Cardiac septum (tissue), 1 donor: ENCODE measurements around the gene COG2. TPM values are rescaled to one million over a fixed set of nuclear protein-coding genes. Genes with fewer than 3 reads are reported as not detected.
"Not testable (repeated sequence)": the region's sequence is repeated elsewhere in the genome, so short reads cannot be mapped to it uniquely, and the experiment has no call there.

Experiments used
- DNase-seq: peaks from one replicate; pipeline ENCODE4 v3.0.0-alpha.2; 2020; ENCODE audit warnings: low spot score
- intact Hi-C: fragments of 100-400 bp; cut with DNase I; formaldehyde crosslinking; loops from one replicate; pipeline ENCODE4 v1.14.0; 2022
- total RNA-seq: library from RNA; stranded (reverse); fragmentation: NEBNext Ultra II Directional; extraction: Animal tissue kit (Norgen Biotek cat#: 25700); gene quantifications from one replicate; pipeline ENCODE4 v1.2.1, GENCODE V29; 2021
- donor health status: DM: no; HTN: no; CAD: no.

The COG2 gene
- total RNA-seq, 1 donor from 2014 or later: 19.4 TPM

DNA sequence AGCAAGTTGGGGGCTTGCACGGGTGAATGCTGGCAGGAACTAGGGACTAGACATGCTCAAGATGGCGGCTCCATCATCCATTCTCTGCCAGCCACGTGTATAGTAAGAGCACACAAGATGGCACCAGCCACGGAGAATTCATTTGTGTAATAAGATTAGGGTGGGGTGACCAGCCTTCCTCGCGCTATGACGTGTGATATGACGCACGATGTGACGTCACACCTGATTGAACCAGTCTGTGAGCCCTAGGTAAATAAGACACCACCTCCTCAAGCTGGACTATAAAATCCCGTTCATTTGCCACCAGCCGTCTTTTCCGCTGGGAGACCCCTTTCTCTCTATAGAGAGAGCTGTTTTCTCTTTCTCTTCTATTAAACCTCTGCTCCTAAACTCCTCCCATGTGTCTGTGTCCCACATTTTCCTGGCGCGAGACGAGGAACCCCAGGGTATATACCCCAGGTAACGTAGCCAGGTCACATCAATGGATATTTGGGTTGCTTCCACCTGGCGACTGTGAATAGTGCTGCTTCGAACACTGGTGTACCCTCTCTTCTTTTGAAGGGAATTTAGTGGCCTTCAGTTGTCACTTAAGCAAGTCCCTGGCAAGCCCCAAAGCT, 18.1 kb upstream of the COG2 start:
- DNase-seq: no peak

DNA sequence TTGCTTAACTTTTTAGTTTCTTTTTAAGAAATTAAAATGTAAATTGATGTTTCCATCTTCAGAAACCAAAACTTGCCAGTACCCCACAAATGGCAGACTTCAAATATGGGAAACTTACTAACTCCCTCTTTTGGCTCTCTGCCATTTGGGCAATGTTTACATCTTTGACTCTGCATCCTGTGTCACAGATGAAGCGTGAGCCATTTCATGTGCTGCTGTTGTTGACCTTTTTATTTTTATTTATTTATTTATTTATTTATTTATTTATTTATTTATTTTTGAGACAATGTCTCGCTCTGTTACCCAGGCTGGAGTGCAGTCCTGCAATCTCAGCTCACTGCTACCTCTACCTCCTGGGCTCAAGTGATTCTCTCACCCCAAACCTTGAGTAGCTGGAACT, 16.0 kb upstream of the COG2 start:
- intact Hi-C loops: no loop called here
- no peak for DNase-seq

More for the DNA sequence above, 18.1 kb upstream of the COG2 start:
- intact Hi-C loops: no loop called here

DNA sequence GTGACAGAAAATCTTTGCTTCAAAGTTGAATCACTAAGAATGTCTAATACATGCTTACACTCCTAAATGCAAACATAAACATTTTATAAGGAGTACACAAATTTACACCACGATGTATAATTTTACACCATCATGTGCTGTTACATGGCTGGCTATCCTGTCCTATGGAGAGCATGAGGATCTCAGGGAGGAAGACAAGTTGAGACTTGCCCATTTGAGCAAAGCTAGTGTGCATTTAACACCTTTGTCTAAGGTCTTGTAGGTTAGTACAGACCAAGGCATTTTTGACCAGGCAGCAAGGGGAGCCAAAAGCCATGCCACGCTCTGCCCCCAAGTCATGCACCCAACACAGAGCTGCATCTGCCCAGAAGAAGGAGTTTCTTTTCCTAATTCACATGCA, 14.5 kb upstream of the COG2 start:
- intact Hi-C loops: no loop called here
- DNase-seq: no peak

DNA sequence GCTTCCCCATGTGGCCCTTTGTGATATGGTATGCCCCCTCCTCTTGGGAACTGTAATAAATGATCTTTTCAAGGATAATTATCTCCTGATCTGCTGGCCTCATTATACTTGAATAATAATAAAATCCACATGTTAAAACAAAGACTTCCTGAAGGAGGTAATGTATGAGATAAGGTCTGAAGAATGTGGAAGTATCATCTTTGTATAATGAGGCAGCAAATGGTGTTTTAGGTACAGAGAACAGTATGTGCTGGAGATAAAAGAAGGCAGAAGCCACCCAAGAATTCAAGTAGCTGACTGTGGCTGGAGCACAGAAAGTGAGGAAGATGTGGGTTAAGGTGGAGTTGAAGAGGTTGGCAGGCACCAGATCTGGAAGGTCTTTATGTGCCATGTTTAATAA, 12.8 kb upstream of the COG2 start:
- intact Hi-C loops: no loop called here
- DNase-seq: no peak

DNA sequence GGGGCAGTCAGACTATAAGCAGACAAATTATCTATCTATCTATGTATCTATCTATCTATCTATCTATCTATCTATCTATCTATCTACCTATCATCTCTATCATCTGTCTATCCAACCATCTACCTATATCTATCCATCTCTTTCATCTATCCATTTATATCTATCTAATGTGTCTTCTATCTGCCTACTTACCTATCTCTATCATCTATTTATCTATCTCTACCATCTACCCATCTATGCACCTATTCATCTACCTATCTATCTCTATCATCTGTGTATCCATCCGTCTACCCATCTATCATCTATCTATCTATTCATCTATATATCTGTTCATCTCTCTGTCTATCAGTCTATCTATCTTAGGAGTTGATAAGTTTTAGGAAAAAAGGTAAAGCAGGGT, 10.8 kb upstream of the COG2 start:
- DNase-seq: no peak
- intact Hi-C loops: no loop called here

DNA sequence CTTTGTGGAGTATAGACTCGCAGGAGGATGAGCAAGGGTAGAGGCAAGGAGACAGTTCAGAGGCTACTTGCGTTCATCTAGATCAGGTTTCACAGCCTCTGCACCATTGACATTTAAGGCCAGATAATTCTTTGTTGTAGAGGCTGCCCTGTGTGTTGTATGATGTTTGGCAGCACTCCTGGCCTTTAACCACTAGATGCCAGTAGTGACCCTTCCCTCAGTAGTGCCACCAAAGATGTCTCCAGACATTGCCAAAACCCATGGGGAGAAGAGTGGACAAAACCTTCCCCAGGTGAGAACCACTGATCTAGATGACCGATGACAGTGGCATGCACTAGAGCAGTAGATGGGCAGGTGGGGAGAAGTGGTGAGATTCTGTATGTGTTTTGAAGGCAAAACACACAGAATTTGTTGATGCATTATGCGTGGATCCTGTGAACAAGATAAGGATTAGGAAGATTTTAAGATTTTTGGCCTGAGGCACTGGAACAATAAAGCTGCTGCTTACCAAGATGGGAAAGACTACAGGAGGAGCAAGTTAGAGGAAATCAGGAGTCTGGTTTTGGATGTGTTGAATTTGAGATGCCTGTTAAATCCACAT, 9.9 kb upstream of the COG2 start:
- no peak for DNase-seq
- intact Hi-C loops: no loop called here

DNA sequence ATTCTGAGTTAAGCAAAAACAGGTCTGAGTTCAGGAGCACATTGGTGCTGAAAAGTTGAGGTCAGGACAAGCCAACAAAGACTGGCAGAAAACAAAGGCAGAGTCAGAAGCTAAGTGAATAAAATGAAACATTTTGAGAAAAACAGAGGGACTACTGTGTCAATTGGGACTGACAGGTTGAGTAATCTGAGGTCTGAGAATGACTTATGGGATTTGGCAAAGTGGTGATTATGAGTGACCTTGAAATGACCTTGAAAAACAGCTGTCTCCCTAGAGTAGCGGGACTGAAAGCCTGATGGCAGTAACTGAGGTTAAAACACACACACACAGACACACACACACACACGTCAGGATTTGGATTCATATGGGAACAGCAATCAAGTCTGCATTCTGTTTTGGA, 8.8 kb upstream of the COG2 start:
- intact Hi-C loops: no loop called here
- no peak for DNase-seq

DNA sequence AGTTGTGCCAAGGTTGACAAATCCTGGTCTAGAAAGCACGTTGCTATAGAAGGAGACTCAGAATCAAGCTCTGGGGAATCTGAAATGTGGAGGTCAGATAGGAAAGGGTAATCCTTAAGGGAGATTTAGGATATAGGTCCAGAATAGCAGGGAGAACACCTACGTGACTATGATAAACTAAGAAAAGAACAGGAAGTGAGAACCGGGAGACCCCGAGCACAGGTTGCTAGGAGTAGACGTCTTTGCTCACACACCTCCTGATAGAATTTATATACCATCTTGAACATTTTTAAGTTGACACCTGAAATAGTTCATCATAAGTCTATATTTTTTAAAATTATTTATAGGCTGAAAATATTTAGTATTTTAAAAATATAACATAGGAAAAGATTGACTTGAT, 7.9 kb upstream of the COG2 start:
- no peak for DNase-seq
- intact Hi-C loops: no loop called here

DNA sequence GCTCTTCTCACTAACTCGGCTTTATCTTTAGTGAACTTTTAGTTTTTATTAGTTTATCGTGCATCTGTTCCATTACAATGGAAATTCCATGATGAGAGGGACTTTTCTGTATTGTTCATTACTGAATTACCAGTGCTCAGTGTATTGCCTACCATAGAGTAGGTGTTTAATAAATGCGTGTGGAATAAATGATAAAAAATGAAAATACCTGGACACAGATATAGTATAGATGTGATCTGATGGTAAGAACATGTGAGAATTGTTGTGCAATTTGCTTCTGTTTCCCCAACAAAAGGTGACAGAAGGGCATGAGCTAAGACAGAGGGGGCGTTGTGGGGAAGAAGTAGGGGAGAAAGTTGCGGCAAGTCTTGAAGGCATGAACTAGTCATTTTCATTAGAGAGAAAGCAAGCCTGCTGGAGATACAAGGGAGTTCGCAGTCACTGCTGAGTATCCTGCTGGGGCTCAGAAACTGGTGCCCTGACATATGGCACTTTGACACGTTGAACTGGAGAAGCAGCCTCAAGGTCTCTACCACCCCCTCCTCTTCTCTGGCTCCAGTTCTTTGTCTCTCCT, 5.6 kb upstream of the COG2 start:
- intact Hi-C loops: no loop called here

DNA sequence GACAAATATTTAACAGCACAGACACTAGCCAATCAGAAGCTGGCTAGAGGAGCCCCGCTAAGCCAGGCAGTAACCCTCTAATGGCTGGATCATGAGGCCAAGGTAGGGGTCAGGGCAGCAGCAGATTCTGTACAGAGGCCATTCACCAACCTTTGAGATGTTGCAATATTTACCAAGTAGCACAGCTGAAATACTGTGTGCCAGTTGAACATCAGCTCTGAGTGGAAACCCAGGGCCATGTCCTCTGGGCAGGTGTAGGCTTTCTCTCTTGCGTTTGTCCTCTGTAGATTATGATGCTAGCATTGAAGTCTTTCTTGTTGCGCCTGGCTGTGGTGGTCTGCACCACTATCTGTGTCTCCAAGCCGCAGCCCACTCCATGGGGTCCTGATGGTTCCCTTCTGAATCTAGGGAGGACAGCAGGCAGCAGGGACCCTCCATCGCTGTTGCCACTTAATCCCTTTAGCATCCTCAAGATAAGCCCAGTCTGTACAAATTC, 2.5 kb upstream of the COG2 start:
- DNase-seq: no peak
- intact Hi-C loops: loop anchor here (2.0 to 10.0 kb wide), 2 partner anchors 213 to 275 kb away; partner anchors contain the start of gene PGBD5

More for the DNA sequence above, 5.6 kb upstream of the COG2 start:
- no peak for DNase-seq

DNA sequence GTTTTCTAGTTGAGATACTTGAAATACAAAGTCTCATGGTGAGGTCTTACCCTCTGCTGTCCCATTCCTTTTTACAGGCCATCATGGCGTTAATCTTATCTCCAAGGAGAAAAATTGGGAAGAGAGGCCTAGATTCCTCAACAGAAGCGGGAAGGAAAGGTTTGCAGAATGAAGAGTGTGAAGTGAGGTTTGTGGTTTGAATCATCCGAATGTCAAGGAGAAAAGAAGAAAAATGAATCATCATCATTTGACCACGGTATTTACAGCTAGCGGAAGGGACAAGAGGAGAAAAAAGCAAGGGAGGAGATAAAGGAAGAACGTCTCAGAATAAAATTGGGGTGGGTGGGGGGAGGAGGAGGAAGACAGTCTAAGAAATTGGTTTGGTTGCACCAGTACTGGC, 935 bp upstream of the COG2 start:
- intact Hi-C loops: loop anchor here (2.0 to 10.0 kb wide), 2 partner anchors 215 to 273 kb away; partner anchors contain the start of gene PGBD5

DNA sequence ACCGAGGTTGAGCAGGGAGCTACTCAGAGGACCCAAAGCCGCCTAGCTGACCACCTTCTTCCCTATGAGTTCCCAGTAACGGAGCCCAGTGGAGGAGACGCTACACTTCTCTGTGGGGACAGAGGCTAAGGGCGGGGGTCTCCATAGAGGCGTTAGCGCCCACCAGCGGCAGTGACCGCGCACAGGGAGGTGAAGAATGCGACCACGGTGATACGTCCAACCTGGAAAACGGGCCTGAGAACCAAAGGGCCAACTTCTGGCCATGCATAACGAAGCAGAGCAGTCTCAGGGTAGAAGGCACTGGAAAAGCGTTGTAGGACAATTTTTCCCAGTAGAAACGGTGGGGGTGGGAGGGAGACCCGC, 400 bp upstream of the COG2 start:
- no peak for DNase-seq
- intact Hi-C loops: loop anchor here (1.0 to 10.0 kb wide), 3 partner anchors 131 to 273 kb away; partner anchors contain the start of gene PGBD5

More for the DNA sequence above, 935 bp upstream of the COG2 start:
- no peak for DNase-seq

DNA sequence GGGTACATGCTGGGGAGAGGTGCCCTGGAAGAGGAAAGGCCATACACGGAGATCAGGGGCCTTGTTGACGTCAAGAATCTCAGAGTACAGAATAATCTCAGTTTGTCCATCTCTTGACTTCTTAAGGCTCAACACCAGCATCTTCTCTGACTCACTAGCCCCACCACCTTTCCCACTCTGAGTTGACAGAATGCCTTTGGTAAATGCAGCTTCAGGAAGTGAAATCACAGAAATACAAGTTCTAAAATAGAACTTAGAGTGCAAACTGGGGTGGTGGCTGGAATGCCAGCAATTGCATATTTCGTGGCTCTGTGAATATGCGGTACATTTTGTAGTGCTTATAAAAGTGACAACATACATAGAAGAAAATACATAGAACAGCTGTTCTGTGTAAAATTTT, 1.6 kb downstream of the COG2 start:
- no peak for DNase-seq
- intact Hi-C loops: loop anchor here (10.0 kb wide), 1 partner anchor 271 kb away; no protein-coding TSS in a partner anchor

DNA sequence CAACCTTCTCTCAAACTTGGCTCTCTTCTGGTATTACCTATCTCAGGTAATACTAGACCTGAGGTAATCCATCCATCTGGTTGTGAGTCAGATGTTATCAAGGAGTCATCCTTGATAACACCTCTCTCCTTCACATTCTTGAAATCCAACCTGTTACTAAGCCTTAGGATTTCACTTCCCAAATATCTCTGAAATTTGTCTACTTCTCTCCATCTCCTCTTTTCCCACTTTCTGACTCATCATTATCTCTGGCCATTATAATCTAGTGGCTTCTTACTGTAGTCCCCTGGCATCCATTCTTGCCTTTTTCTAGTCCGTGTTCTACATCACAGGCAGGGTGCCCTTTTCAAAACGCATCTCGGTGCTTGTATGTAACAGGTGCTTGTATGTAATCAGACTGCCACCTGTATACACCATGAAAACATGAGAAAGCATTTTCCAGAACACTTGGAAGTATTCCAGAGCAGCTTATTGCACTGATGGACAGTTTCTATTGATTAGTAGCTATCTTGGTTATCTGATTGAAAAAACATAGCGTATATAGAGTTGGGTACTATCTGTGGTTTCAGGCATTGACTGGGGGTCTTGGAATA, 4.5 kb downstream of the COG2 start:
- intact Hi-C loops: loop anchor here (10.0 kb wide), 1 partner anchor 268 kb away; no protein-coding TSS in a partner anchor
- no peak for DNase-seq

DNA sequence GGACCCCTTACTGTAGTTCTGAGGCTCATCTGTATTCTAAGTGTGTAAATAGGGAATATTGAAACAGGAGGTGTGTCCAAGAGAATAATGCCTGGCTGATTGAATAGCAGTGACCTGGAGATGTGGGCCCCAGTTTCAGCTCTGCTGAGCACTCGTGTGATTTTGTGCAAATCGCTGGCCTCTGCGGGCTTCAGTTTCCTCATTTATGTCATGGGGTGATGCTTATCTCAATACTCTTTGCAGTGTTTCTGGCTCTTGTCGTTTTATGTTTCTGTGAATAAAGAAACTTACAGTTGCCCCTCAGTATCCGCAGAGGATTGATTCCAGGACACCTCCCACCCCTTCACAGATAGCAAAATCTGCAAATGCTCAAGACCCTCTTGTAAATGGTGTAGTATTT, 5.0 kb downstream of the COG2 start:
- intact Hi-C loops: loop anchor here (10.0 kb wide), 1 partner anchor 267 kb away; no protein-coding TSS in a partner anchor
- no peak for DNase-seq

DNA sequence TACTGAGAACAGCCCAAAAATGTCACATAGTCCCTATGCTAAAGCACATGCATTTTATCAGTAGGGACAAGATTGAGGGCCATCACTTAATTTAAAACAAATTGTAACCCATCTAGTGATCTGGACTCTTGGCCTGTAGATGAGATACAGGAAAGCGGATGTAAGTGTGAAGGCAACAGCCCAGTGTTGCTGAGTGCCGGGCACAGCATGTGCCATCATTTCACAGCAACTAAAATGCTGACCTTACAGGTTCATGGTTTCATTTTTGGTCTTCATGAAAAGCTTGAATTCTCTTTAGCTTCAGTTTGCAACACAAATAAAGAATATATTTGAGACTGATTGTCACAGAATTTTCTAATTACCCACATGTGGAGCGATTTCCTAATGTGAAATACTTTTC, 5.8 kb downstream of the COG2 start:
- no peak for DNase-seq

DNA sequence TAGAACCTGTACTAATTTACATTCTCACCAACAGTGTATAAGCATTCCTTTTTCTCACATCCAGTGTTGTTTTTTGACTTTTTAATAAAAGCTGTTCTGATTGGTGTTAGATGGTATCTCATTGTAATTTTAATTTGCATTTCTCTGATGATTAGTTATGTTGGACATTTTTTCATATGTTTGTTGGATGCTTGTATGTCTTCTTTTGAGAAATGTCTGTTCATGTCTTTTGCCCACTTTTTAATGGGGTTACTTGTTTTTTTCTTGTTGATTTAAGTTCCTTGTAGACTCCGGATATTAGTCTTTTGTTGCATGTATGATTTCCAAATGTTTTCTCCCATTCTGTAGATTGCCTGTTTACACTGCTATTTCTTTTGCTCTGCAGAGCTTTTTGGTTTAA, 8.0 kb downstream of the COG2 start:
- intact Hi-C loops: no loop called here
- DNase-seq: no peak

More for the DNA sequence above, 5.8 kb downstream of the COG2 start:
- intact Hi-C loops: loop anchor here (10.0 kb wide), 1 partner anchor 267 kb away; no protein-coding TSS in a partner anchor

DNA sequence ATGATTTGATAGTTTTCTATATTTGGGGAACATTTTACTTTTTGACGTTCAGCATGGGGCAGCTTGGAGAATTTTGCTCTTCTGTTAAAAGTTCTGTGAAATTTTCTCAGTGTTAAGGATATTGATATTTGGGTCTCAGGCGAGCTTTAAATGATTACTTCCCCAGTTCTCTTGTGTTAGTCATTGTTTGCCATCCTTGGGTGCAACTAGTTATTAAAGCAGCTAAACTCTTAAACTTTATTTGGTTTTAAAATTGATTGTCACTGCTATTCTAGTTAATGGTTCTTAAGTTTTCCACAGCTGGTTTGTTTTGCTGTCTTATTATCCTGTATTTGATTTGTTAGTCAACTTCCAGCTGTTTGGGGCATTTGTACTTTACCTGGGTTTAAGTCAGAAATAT, 9.0 kb downstream of the COG2 start:
- intact Hi-C loops: no loop called here

DNA sequence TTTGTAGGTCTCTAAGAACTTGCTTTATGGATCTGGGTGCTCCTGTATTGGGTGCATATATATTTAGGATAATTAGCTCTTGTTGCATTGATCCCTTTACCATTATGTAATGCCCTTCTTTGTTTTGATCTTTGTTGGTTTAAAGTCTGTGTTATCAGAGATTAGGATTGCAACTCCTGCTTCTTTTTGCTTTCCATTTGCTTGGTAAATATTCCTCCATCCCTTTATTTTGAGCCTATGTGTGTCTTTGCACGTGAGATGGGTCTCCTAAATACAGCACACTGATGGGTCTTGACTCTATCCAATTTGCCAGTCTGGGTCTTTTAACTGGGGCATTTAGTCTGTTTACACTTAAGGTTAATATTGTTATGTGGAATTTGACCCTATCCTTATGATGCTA, 14.4 kb downstream of the COG2 start:
- intact Hi-C loops, DNase-seq: not testable (repeated sequence)

More for the DNA sequence above, 9.0 kb downstream of the COG2 start:
- DNase-seq: no peak

DNA sequence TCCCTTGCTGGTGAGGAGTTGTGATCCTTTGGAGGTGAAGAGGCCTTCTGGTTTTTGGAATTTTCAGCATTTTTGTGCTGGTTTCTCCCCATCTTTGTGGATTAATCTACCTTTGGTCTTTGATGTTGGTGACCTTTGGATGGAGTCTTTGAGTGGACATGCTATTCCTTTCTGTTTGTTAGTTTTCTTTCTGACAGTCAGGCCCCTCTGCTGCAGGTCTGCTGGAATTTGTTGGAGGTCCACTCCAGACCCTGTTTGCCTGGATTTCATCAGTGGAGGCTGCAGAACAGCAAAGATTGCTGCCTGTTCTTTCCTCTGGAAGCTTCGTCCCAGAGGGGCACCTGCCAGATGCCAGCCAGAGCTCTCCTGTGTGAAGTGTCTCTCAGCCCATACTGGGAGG, 15.8 kb downstream of the COG2 start:
- DNase-seq, intact Hi-C loops: not testable (repeated sequence)
